Liver (tissue), 9 donors: Measurements from ENCODE around the gene CHRNA9. TPM values are rescaled to one million over a fixed set of nuclear protein-coding genes. Genes with fewer than 3 reads are reported as not detected.

Experiments used
- DNase-seq: peaks from one replicate; pipeline ENCODE4 v3.0.0-alpha.2; 2017; ENCODE audit warnings: low spot score
- H3K27ac ChIP-seq, 2 donors: one replicate each; pipeline ENCODE4 v1.7.0; 2013; ENCODE audit warnings: inconsistent platforms in 2 of 2, low read length in 2 of 2, control low read depth in 1 of 2, low read depth in 1 of 2, mild to moderate bottlenecking in 1 of 2
- H3K27me3 ChIP-seq, 4 donors: one replicate each; pipeline versions ENCODE4 v1.6.1 to v1.7.0; 2013; ENCODE audit warnings: low read length in 3 of 4, inconsistent platforms in 1 of 4, mild to moderate bottlenecking in 1 of 4, moderate library complexity in 1 of 4; ENCODE audit not compliant: control insufficient read depth in 4 of 4, insufficient read depth in 4 of 4
- H3K36me3 ChIP-seq, 4 donors: one replicate each; pipeline versions ENCODE4 v1.6.1 to v1.7.0; 2013; ENCODE audit warnings: low read length in 3 of 4, mild to moderate bottlenecking in 3 of 4, low read depth in 1 of 4, moderate library complexity in 1 of 4; ENCODE audit not compliant: control insufficient read depth in 4 of 4, insufficient read depth in 3 of 4
- H3K4me1 ChIP-seq, 4 donors: one replicate each; pipeline versions ENCODE4 v1.6.1 to v1.7.0; 2013; ENCODE audit warnings: low read length in 3 of 4, mild to moderate bottlenecking in 3 of 4, moderate library complexity in 1 of 4; ENCODE audit not compliant: control insufficient read depth in 4 of 4, insufficient read depth in 4 of 4
- H3K4me3 ChIP-seq, 3 donors: one replicate each; pipeline versions ENCODE4 v1.6.1 to v1.7.0; 2013; ENCODE audit warnings: low read length in 3 of 3, control low read depth in 1 of 3, low read depth in 1 of 3, mild to moderate bottlenecking in 1 of 3
- H3K9ac ChIP-seq, 2 donors: one replicate each; pipeline ENCODE4 v1.7.0; 2013; ENCODE audit warnings: low read length in 2 of 2, mild to moderate bottlenecking in 2 of 2, moderate library complexity in 2 of 2, control low read depth in 1 of 2, low read depth in 1 of 2
- H3K9me3 ChIP-seq, 4 donors: one replicate each; pipeline versions ENCODE4 v1.6.1 to v1.7.0; 2013; ENCODE audit warnings: low read length in 3 of 4; ENCODE audit not compliant: control insufficient read depth in 4 of 4
- ATF3 ChIP-seq: IDR thresholded peaks from 2 replicates; pipeline ENCODE4 v1.6.1; 2016; ENCODE audit warnings: antibody characterized with exemption
- CTCF ChIP-seq: fragments of 150-350 bp; IDR thresholded peaks from 2 replicates; pipeline ENCODE4 v1.5.1; 2017; ENCODE audit warnings: improper control_type of control experiment, low read depth, low read length; ENCODE audit not compliant: missing input control
- EGR1 ChIP-seq, 2 donors: IDR thresholded peaks; 2 replicates each; pipeline ENCODE4 v1.6.1; 2016 to 2018; ENCODE audit warnings: antibody characterized with exemption in 2 of 2, low read depth in 2 of 2
- FOXA1 ChIP-seq: IDR thresholded peaks from 2 replicates; pipeline ENCODE4 v1.6.1; 2016; ENCODE audit warnings: antibody characterized with exemption
- FOXA2 ChIP-seq: IDR thresholded peaks from 2 replicates; pipeline ENCODE4 v1.6.1; 2016; ENCODE audit warnings: antibody characterized with exemption
- HNF4A ChIP-seq, 2 donors: conservative IDR thresholded peaks; 2 replicates each; pipeline ENCODE4 v1.6.1; 2016; ENCODE audit warnings: antibody characterized with exemption in 2 of 2, mild to moderate bottlenecking in 2 of 2
- HNF4G ChIP-seq: IDR thresholded peaks from 2 replicates; pipeline ENCODE4 v1.6.1; 2016; ENCODE audit warnings: antibody characterized with exemption
- JUND ChIP-seq, 2 donors: IDR thresholded peaks; 2 replicates each; pipeline ENCODE4 v1.6.1; 2016; ENCODE audit warnings: antibody characterized with exemption in 2 of 2
- NR2F2 ChIP-seq: IDR thresholded peaks from 2 replicates; pipeline ENCODE4 v1.6.1; 2016; ENCODE audit warnings: antibody characterized with exemption
- RAD21 ChIP-seq, 2 donors: IDR thresholded peaks; 2 replicates each; pipeline ENCODE4 v1.6.1; 2016; ENCODE audit warnings: antibody characterized with exemption in 2 of 2, mild to moderate bottlenecking in 2 of 2
- RXRA ChIP-seq, 2 donors: IDR thresholded peaks; 2 replicates each; pipeline ENCODE4 v1.6.1; 2017 to 2018; ENCODE audit warnings: antibody characterized with exemption in 2 of 2, mild to moderate bottlenecking in 1 of 2
- SP1 ChIP-seq: IDR thresholded peaks from 2 replicates; pipeline ENCODE4 v1.6.1; 2018; ENCODE audit warnings: antibody characterized with exemption, mild to moderate bottlenecking
- TAF1 ChIP-seq: conservative IDR thresholded peaks from 2 replicates; pipeline ENCODE4 v1.6.1; 2016; ENCODE audit warnings: antibody characterized with exemption, mild to moderate bottlenecking
- YY1 ChIP-seq: IDR thresholded peaks from 2 replicates; pipeline ENCODE4 v1.6.1; 2016; ENCODE audit warnings: antibody characterized with exemption, mild to moderate bottlenecking
- WGBS: extraction: QIAGEN DNeasy Blood & Tissue Kit; methylation state at CpG from one replicate; pipeline ENCODE4 v1.1.7; 2013; 5-methylcytosine and 5-hydroxymethylcytosine counted together
- polyA plus RNA-seq, 2 donors: library from polyadenylated mRNA; stranded (reverse) in 1 of 2; unstranded in 1 of 2; fragments of 200-250 nt in 1 of 2; fragments of >200 nt in 1 of 2; fragmentation: Nextera tagmentation in 1 of 2; extraction: Ambion mirVana in 1 of 2; gene quantifications; one replicate each; pipeline versions ENCODE4 v1.2.1 to v1.2.3, GENCODE V29; 2013 to 2015
- total RNA-seq, 2 donors: library from RNA; depleted of rRNA; stranded (reverse); fragments of >200 nt; gene quantifications; one replicate each; pipeline ENCODE4 v1.2.3, GENCODE V29; 2014
- TF ChIP-seq, protein P1 (sequence below): IDR thresholded peaks from 2 replicates; pipeline ENCODE4 v1.6.1; 2016; ENCODE audit warnings: antibody characterized with exemption
- TF ChIP-seq, protein P2 (sequence below): IDR thresholded peaks from 2 replicates; pipeline ENCODE4 v1.6.1; 2016; ENCODE audit warnings: antibody characterized with exemption
- TF ChIP-seq, protein P3 (sequence below): IDR thresholded peaks from 2 replicates; pipeline ENCODE4 v1.6.1; 2016; ENCODE audit warnings: antibody characterized with exemption, mild to moderate bottlenecking
- donor health status: healthy.
- donor health status: healthy.
- donor health status: healthy.
- donor health status: healthy.
- donor health status: healthy.

CHRNA9 gene
- total and polyA plus RNA-seq, 4 donors = not detected

- no peak overlapping the region for H3K9ac ChIP-seq
- H3K27me3 ChIP-seq = no peaks in the 10 kb centered on the region
- H3K9me3 ChIP-seq = no peaks in the 10 kb centered on the region
- no peak overlapping the region for H3K27ac ChIP-seq
- no peak for TF ChIP-seq TAF1
- no peak for TF ChIP-seq FOXA1
- TF ChIP-seq HNF4A (conservative IDR thresholded peaks at IDR 0.05) = no peak
- no peak for TF ChIP-seq HNF4G
- TF ChIP-seq RXRA (IDR thresholded peaks at IDR 0.05) = no peak
- TF ChIP-seq SP1 = no peak
- no peak for TF ChIP-seq FOXA2
- TF ChIP-seq, protein P1, sequence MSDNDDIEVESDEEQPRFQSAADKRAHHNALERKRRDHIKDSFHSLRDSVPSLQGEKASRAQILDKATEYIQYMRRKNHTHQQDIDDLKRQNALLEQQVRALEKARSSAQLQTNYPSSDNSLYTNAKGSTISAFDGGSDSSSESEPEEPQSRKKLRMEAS = no peak
- no peak for TF ChIP-seq CTCF
- peaks cover 0 to 2% (median 0%) of the 10 kb centered on the region in 4 donors for H3K4me1 ChIP-seq
- no peak for DNase-seq
- H3K4me3 ChIP-seq = no peak overlapping the region
- WGBS = 78% methylated on average over 3 of the region's 3 CpGs
- H3K36me3 ChIP-seq = no peaks in the 10 kb centered on the region
Measured at GRCh38 chr4:40361338-40361737, 26.2 kb downstream of the CHRNA9 start.

DNA sequence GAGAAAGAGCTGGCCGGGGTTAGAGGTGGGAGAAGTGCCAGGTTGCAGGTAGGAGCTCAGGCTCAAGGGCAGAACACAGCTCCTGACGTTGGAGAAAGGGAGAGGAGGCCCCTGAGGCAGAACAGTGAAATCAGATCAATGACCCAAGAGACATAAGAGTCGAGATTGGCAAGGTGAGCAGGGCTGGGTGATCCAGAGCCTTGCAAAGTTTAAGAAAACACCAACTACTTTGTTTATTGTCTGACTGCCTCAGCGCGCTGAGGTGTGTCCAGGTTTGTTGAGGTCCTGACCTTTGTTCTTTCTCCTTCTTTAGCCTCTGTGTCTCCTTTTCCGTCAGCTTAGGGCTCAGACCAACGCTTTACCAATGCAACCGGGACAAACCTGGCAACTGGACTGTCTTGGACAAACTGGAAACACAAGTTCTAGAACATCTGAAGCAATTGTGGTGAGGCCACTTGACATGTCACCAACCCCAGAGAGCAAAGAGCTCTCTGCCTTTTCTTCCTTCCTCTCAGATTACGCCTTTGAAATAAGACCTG lies 28.3 kb downstream of the CHRNA9 start:
- Histone ChIP-seq H3K27ac (no peak overlapping the region), H3K36me3 (no peaks in the 10 kb centered on the region), H3K9me3 (no peaks in the 10 kb centered on the region), H3K4me1 (peaks cover 9 to 13% (median 12%) of the 10 kb centered on the region in 4 donors), H3K27me3 (no peaks in the 10 kb centered on the region), H3K9ac (no peak overlapping the region), H3K4me3 (no peak overlapping the region)
- WGBS = 72% methylated on average over 9 of the region's 9 CpGs
- no peak for DNase-seq
- TF ChIP-seq NR2F2 (no peak), RXRA (IDR thresholded peaks at IDR 0.05) (no peak), FOXA2 (no peak), RAD21 (IDR thresholded peaks at IDR 0.05) (no peak), SP1 (no peak), FOXA1 (no peak), TAF1 (no peak), EGR1 (IDR thresholded peaks at IDR 0.05; ENCODE audit: low read depth in 2 of 2) (no peak), ATF3 (no peak), HNF4G (no peak), YY1 (no peak), JUND (IDR thresholded peaks at IDR 0.05) (no peak), CTCF (no peak), HNF4A (conservative IDR thresholded peaks at IDR 0.05) (no peak)
- TF ChIP-seq, protein P1 = no peak
- TF ChIP-seq, protein P2, sequence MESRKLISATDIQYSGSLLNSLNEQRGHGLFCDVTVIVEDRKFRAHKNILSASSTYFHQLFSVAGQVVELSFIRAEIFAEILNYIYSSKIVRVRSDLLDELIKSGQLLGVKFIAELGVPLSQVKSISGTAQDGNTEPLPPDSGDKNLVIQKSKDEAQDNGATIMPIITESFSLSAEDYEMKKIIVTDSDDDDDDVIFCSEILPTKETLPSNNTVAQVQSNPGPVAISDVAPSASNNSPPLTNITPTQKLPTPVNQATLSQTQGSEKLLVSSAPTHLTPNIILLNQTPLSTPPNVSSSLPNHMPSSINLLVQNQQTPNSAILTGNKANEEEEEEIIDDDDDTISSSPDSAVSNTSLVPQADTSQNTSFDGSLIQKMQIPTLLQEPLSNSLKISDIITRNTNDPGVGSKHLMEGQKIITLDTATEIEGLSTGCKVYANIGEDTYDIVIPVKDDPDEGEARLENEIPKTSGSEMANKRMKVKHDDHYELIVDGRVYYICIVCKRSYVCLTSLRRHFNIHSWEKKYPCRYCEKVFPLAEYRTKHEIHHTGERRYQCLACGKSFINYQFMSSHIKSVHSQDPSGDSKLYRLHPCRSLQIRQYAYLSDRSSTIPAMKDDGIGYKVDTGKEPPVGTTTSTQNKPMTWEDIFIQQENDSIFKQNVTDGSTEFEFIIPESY = no peak
- TF ChIP-seq, protein P3, sequence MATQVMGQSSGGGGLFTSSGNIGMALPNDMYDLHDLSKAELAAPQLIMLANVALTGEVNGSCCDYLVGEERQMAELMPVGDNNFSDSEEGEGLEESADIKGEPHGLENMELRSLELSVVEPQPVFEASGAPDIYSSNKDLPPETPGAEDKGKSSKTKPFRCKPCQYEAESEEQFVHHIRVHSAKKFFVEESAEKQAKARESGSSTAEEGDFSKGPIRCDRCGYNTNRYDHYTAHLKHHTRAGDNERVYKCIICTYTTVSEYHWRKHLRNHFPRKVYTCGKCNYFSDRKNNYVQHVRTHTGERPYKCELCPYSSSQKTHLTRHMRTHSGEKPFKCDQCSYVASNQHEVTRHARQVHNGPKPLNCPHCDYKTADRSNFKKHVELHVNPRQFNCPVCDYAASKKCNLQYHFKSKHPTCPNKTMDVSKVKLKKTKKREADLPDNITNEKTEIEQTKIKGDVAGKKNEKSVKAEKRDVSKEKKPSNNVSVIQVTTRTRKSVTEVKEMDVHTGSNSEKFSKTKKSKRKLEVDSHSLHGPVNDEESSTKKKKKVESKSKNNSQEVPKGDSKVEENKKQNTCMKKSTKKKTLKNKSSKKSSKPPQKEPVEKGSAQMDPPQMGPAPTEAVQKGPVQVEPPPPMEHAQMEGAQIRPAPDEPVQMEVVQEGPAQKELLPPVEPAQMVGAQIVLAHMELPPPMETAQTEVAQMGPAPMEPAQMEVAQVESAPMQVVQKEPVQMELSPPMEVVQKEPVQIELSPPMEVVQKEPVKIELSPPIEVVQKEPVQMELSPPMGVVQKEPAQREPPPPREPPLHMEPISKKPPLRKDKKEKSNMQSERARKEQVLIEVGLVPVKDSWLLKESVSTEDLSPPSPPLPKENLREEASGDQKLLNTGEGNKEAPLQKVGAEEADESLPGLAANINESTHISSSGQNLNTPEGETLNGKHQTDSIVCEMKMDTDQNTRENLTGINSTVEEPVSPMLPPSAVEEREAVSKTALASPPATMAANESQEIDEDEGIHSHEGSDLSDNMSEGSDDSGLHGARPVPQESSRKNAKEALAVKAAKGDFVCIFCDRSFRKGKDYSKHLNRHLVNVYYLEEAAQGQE = no peak
